Ovary (tissue), 9 donors: ENCODE measurements around the gene MPHOSPH8. TPM values are rescaled to one million over a fixed set of nuclear protein-coding genes. Genes with fewer than 3 reads are reported as not detected.

Experiments used
- DNase-seq, 5 donors: peaks; one replicate each; pipeline ENCODE4 v3.0.0-alpha.2; 2019 to 2020
- H3K27ac ChIP-seq, 2 donors: fragments of 200-600 bp; one replicate each; pipeline versions ENCODE4 v1.5.1 to v1.8.0; 2019 to 2022
- H3K27me3 ChIP-seq: fragments of 200-600 bp; one replicate; pipeline ENCODE4 v1.8.0; 2022
- H3K36me3 ChIP-seq: fragments of 200-600 bp; sonication (generic); one replicate; pipeline ENCODE4 v1.5.1; 2019
- H3K4me1 ChIP-seq: one replicate; pipeline ENCODE4 v1.8.1; 2013; ENCODE audit warnings: mild to moderate bottlenecking, moderate library complexity; ENCODE audit not compliant: insufficient read depth
- H3K4me3 ChIP-seq: fragments of 200-600 bp; sonication (generic); one replicate; pipeline ENCODE4 v1.5.1; 2017
- H3K9me3 ChIP-seq, 2 donors: fragments of 200-600 bp in 1 of 2; sonication (generic) in 1 of 2; one replicate each; pipeline versions ENCODE4 v1.5.1 to v1.8.1; 2013 to 2019; ENCODE audit warnings: mild to moderate bottlenecking in 1 of 2, moderate library complexity in 1 of 2
- EP300 ChIP-seq: sonication (generic); formaldehyde crosslinking; IDR thresholded peaks from one replicate; pipeline ENCODE4 v1.6.1; 2017; ENCODE audit warnings: antibody characterized with exemption
- POLR2A ChIP-seq: fragments of 450-650 bp; IDR thresholded peaks from one replicate; pipeline ENCODE4 v1.6.1; 2017; ENCODE audit warnings: antibody characterized with exemption, mild to moderate bottlenecking, moderate library complexity
- WGBS, 3 donors: extraction: QIAGEN DNeasy Blood & Tissue Kit in 1 of 3; methylation state at CpG; one replicate each; pipeline versions ENCODE4 v1.1.5 to v1.1.7; 2013 to 2017; 5-methylcytosine and 5-hydroxymethylcytosine counted together
- intact Hi-C, 4 donors: fragments of 100-400 bp; cut with DNase I; formaldehyde crosslinking; loops; one replicate each; pipeline versions ENCODE4 v1.11.0 to v1.15.1; 2022 to 2023
- polyA plus RNA-seq, 2 donors: library from polyadenylated mRNA; stranded (reverse); fragments of 200-250 nt in 1 of 2; fragments of 350-450 nt in 1 of 2; fragmentation: Illumina TruSeq in 1 of 2; extraction: RNeasy Lipid Tissue Mini Kit (QIAGEN cat#74804) in 1 of 2; gene quantifications; one replicate each; pipeline ENCODE4 v1.2.3, GENCODE V29; 2013 to 2014
- total RNA-seq, 7 donors: library from RNA; depleted of rRNA in 2 of 7; stranded (reverse); fragments of >200 nt in 2 of 7; fragmentation: NEBNext Ultra II Directional in 3 of 7; extraction: Animal tissue kit (Norgen Biotek cat#: 25700) in 3 of 7; gene quantifications; one replicate each; pipeline versions ENCODE4 v1.1.0 to v1.2.4, GENCODE V29; 2016 to 2023
- TF ChIP-seq, protein P1 (sequence below), 3 donors: fragments of 450-650 bp in 2 of 3; fragments of 200-600 bp in 1 of 3; IDR thresholded peaks; one replicate each; pipeline versions ENCODE4 v1.5.1 to v1.8.0; 2016 to 2022; ENCODE audit warnings: antibody characterized with exemption in 3 of 3, mild to moderate bottlenecking in 1 of 3
- donor health status: DM: no; HTN: no; CAD: no; lungs with moderate emphysema.
- donor health status: DM: no; HTN: no; CAD: no.
- donor health status: Bipolar disorder and iron deficiency.
- donor health status: DM: yes; HTN: yes; CAD: no.
- donor health status: DM: no; HTN: no; CAD: no.
- donor health status: DM: yes; HTN: yes; CAD: no.

The MPHOSPH8 gene
- total and polyA plus RNA-seq, 9 donors: 32.9 to 58.4 (median 39.2) TPM

DNA sequence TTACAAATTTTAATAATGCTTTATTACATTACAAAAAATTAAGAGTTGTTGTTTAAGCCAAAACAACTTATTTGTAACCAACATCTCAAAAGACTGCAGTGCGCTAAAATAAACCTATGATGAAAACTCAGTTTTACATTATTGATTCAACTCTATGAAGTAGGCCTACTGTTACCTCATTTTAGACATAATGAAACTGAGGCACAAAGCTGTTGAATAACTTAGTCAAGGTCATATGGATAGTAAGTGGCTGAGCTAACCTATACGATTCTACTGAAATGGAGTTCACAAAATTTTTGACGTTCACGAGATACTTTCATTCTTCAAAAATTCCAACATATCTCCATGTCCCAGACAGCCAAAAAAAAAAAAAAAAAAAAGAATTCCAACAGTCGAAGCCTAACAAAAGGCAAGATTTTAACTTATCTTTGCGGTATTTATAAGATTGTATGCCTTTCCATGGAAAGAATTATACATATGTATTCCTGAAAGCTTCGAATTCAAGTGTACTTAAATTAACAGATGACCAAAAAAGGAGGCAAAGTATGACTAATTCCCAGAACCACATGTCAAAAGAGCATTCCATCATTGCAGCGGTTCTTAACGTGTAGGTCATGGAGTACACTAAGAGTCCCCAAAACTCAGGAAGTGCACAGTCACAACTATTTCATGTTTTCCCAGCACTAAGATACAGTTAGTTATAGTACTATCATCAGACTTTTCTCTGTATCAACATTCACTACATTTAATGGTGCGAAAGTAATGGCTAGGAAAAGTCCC lies 79.9 kb downstream of the MPHOSPH8 start:
- no peak overlapping the region for H3K4me3 ChIP-seq
- TF ChIP-seq EP300: no peak
- TF ChIP-seq, protein P1, sequence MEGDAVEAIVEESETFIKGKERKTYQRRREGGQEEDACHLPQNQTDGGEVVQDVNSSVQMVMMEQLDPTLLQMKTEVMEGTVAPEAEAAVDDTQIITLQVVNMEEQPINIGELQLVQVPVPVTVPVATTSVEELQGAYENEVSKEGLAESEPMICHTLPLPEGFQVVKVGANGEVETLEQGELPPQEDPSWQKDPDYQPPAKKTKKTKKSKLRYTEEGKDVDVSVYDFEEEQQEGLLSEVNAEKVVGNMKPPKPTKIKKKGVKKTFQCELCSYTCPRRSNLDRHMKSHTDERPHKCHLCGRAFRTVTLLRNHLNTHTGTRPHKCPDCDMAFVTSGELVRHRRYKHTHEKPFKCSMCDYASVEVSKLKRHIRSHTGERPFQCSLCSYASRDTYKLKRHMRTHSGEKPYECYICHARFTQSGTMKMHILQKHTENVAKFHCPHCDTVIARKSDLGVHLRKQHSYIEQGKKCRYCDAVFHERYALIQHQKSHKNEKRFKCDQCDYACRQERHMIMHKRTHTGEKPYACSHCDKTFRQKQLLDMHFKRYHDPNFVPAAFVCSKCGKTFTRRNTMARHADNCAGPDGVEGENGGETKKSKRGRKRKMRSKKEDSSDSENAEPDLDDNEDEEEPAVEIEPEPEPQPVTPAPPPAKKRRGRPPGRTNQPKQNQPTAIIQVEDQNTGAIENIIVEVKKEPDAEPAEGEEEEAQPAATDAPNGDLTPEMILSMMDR (IDR thresholded peaks at IDR 0.05): no peak
- TF ChIP-seq POLR2A: no peak
- DNase-seq: no peak
- H3K36me3 ChIP-seq: no peaks in the 10 kb centered on the region
- no peaks in the 10 kb centered on the region for H3K9me3 ChIP-seq
- H3K4me1 ChIP-seq: no peaks in the 10 kb centered on the region
- no peak overlapping the region for H3K27ac ChIP-seq
- WGBS, 3 donors: 65 to 79% (median 77%) methylated on average over 10 of the region's 10 CpGs
- no peaks in the 10 kb centered on the region for H3K27me3 ChIP-seq
- intact Hi-C loops: no loop called here

DNA sequence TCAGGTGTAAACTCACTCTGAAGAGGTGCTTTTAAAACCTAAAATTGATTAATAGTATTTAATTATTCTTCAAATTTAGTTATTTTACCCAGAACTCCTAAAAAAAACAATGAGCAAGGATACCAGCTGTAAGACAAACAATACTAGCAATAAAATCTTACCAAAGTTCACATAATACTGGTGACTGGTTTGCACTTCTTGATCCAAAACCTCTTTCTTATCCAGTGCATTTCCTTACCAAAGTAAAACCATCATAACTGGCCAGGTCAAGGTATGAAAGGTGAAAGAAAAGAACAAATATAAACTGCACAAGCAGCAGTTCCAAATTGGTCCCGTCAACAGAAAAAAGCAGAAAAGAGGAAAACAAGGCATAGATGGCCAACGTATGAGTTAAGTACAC lies 86.6 kb downstream of the MPHOSPH8 start:
- intact Hi-C loops: no loop called here
- no peaks in the 10 kb centered on the region for H3K36me3 ChIP-seq
- H3K27ac ChIP-seq: no peak overlapping the region
- H3K27me3 ChIP-seq: no peaks in the 10 kb centered on the region
- 73 to 84% (median 82%) methylated on average over 2 of the region's 2 CpGs for WGBS, 3 donors
- H3K4me1 ChIP-seq: no peaks in the 10 kb centered on the region
- TF ChIP-seq POLR2A (no peak), EP300 (no peak)
- TF ChIP-seq, protein P1 (IDR thresholded peaks at IDR 0.05): no peak
- H3K4me3 ChIP-seq: no peak overlapping the region
- no peak for DNase-seq
- H3K9me3 ChIP-seq: no peaks in the 10 kb centered on the region

Other genes starting within 250 kb of the MPHOSPH8 start
- gene TPTE2, start 72.1 kb upstream of the MPHOSPH8 start, total RNA-seq: under 1 TPM in 1 of 7 donors, not detected in 6; 0.11 TPM
- under 1 TPM in 1 of 2 donors, not detected in 1; 0.18 TPM for gene TPTE2, start 72.1 kb upstream of the MPHOSPH8 start, polyA plus RNA-seq
- gene PSPC1, start 149.3 kb downstream of the MPHOSPH8 start, total RNA-seq: 10 to 100 TPM; 46.3 to 74.0 (median 66.8) TPM
- gene PSPC1, start 149.3 kb downstream of the MPHOSPH8 start, polyA plus RNA-seq: 10 to 100 TPM; 34.7 to 35.0 TPM
- gene ZMYM5, start 230.0 kb downstream of the MPHOSPH8 start, total RNA-seq: 10 to 100 TPM; 13.3 to 19.4 (median 15.9) TPM
- gene ZMYM5, start 230.0 kb downstream of the MPHOSPH8 start, polyA plus RNA-seq: 10 to 100 TPM in 1 of 2 donors, 1 to 10 TPM in 1; 8.0 to 10.3 TPM